NCI-H2107 treated with DMSO at 0.1 percent for 48 hours (cell line): ENCODE measurements around the gene GK.
A peak's percentile ranks its signal among the peaks of the same experiment; 100 is the strongest.
"Not testable (repeated sequence)": the region's sequence is repeated elsewhere in the genome, so short reads cannot be mapped to it uniquely, and the experiment has no call there.

Experiments
- DNase-seq: peaks from one replicate; lab custom pipeline; 2025; ENCODE audit not compliant: unreplicated experiment; lab: John Stamatoyannopoulos, UW

GK gene

DNA sequence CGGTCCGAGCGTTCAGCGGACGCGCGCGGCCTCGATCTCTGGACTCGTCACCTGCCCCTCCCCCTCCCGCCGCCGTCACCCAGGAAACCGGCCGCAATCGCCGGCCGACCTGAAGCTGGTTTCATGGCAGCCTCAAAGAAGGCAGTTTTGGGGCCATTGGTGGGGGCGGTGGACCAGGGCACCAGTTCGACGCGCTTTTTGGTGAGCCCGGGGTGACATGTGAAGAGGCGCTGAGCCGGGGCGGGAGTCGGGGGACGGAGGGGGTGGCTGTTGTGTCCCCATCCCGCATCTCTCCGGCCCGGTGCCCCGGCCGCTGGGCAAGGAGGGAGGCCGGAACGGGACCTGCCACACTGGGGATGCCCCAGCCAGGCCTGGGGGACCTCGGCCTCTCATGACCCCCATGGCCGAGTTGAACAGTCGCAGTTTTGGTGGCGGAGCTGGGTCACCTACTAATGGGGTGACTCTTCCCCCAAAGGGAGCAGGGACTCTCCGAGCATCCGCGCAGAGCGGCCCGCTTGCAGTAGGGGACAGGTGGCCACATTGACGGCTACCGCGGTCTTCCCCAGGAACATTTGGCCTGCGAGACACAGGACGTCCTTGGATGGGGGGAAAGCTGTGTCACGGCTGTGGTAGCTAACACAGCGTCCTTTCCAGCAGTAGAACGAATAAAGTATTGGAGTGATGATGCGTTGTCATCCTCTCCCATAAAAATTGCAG lies at the start of gene GK:
Gene GK (plus strand): TSS at position 9 of the 717 bp plus-strand sequence. CDS start 115 bp downstream, at position 124.
- peak; percentile 2 for DNase-seq

DNA sequence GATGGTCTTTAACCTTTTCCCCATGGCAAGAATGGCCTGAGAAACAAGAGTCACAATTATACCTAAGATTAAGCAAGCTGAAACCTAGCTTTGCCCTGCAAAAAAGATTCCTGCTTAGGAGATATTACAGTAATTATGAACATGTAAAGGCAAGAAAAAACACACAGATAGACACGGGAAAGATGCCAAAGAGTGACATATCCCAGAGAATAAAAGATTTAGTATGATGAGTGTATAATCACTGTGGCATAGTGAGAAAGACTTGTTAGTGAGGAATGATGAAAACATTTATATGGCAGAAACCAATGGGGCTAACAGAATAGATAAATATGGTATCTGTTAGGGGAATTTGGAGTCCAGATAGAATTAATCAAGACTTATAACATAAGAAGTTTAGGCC lies 46.1 kb upstream of the GK start:
- DNase-seq, result no peak

DNA sequence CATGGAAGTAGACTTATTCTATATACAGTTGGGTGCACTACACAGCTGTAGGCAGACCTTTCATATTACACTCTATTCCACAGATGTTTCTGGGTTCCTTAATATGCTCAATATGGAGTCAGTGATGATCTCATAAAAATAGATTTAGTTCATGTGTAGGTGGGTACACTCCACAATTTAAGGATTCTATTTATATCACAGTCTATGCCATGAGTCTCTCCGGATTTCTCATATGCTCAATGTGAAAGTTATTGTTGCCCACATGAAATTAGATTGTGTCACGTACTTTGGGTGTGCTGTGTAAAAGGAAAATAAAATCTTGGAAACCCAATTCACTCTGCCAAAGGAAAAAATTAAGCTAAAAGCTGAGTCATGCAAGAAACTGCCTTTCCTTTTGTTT lies 43.2 kb upstream of the GK start:
- no peak for DNase-seq

DNA sequence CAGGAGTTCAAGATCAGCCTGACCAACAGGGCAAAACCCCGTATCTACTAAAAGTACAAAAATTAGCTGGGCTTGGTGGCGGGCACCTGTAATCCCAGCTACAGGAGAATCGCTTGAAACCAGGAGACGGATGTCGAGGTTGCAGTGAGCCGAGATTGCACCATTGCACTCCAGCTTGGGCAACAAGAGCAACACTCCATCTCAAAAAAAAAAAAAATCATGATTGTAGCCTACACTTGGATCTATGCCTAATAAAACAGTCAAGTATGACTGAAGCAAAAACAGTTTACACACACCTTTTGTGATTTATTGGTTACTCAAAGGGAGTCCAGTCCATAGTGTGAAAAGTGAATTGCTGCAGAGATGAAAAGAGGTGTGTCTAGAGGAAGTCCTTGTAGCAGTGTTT lies 41.0 kb upstream of the GK start:
- no peak for DNase-seq

DNA sequence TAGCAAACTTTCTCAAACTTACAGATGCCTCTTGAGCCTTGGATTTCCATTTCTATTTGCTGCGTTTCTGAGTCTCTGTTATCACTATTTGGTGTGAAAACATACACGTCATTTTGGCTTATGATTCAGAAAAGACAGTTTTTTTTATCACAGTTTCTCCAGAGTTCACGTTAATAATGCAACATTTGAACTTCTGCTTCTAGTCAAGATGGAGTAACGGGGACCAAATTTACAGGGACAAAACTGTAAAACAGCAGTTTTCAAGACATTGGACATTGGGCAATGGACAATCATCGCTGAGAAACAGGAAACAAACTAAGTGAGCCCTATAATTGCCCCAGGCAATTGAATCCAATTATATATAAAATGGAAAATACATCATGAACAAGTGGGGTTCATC lies 39.5 kb upstream of the GK start:
- DNase-seq, result no peak

DNA sequence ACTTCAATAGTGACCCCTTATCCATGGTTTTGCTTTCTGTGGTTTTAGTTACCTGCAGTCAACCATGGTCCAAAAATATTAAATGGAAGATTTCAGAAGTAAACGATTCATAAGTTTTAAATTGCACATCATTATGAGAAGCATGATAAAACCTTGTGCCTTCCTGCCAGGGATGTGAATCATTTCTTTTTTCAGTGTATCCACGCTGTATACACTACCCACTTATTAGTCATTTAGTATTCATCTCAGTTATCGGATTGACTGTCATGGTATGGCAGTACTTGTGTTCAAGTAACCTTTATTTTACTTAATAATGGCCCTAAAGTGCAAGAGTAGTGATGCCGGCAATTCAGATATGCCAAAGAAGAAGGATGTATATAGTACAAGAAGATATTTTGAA lies 38.0 kb upstream of the GK start:
- DNase-seq, result no peak

DNA sequence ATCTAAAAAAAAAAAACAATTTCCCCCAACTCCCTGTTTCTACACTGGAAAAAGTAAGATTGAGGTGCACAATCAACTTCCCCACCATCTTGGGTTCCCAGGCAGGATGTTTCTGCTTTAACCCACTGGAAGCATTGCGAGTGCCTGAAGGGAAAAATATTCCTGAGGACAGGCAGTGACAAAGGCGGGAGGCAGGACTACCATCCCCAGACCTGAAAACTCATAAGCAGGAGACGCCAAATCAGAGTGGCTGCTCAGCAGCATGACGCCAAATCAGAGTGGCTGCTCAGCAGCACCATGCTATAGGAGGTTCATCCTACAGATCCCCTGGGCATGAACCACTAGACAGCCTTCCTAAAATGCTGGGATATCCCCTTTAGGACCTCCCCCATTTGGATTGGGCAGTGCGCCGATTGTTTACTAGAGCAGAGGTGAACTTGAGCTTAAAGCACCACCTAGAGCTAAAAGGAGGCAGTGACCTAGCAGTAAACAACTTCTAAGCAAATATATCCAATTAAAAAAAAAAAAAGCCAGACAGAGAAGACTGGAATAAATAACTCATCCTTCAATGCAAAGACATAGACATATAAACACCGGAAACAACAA lies 35.0 kb upstream of the GK start:
- no peak for DNase-seq

DNA sequence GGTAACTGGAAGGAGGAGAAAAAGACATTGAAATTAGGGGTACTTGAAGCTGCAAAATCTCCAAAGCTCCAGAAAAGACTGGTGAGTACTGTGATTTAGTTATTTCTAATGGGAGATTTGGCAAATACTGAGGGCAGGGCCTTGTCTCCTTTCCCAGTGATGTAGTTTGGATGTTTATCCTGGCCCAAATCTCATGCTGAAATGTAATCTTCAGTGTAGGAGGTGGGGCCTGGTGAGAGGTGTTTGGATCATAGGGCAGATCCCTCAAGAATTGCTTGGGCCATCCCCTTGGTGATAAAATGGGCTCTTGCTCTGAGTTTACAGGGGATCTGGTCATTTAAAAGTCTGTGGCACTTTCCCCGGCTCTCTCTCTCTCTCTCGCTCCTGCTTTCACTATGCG lies 33.1 kb upstream of the GK start:
- DNase-seq, result no peak

DNA sequence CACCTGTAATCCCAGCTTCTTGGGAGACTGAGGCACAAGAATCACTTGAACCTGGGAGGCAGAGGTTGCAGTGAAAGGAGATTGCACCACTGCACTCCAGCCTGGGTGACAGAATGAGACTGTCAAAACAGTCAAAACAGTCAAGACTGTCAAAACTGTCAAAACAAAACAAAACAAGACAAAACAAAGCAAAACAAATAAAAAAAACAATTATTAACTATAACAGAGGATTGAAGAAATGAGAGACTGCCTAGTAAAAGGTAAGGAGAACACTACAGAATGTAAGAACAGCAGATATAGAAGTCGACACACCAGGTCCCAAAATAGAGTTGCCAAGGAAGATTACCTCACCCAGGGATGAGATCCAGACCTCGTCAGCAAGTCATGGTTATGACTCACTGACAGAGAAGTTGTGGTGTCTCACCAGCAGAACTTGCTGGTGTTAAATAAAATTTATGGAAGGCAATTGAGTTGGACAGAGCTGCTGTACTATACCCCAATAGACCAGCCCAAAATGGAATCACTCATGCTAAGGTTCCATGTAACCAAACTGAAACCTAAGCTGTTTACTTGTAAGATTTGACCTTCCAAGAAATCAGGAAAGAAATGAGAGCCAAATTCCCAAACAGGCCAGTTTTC lies 32.1 kb upstream of the GK start:
- no peak for DNase-seq

DNA sequence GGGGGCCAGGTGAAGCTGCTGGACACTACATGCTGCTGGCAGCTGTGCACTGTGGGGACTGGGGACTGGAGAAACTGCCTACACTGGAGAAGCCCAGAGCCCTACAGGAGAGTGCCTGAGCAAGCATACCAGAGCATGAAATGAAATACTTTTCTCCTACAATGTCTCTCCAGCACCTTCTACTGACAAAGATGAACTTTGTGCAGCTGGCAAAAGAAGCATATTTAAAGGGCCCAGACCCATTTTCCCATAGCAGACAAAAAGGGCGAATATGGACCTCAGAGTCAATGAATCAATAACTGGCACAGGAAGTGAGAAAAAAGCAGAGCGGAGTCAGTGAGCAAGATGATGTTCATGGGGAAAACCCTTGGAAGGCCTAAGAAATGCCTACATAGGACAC lies 30.9 kb upstream of the GK start:
- DNase-seq, result no peak

DNA sequence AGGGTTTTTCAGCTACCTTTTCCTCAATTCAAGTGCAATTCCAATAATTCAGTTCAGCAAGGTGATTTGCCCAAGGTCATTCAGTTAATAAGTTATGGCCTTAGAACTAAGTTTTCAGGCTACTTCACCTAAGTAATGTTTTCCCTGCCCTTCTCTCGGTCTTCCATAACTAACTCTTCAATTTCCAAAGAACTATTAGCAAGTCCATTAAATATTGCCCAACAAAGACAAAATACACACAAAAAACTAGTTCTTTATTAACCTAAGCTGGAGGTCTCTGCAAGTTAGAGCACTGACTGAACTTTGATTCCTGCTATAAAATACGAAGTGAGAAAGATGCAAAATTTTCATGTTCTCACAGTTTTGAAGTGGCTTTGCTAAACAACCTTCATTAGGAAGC lies 26.8 kb upstream of the GK start:
- DNase-seq, result no peak

DNA sequence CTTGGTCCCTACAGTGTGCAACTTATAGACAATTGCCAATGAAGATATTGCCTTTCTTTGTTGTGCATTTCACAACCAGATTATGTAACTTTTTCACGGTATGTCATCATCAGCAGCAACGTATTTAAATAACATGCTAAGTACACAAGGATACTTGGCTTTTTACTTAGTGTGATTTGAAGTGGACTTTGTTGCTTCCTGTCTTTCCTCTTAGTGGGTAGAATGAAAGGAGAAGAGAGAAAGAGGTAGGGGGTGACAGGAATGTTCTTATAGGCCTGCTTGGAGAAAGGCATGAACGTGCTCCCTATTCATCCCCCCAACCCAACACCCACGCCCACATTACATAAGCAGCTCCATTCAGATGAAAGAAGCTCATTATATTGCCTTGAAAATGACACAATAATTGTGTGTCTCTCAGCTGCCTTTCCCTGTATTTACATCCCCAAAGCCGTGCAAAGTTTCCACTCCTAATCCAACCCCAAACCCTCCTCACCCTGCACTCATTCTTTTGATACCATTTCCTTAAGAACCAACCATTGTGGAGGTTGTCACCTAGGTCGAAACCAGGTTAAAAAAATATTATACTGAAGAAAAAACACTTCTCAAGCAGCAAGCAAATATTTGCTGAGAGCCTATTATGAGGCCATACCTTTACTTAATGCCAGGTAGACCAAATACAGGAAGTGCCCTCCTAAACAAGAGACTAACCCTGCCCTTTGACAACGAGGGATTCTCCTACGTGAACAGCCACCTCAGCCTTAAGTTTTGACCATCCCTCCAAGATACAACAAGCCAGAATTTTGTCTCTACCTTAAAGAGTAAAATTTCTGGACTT lies 25.2 kb upstream of the GK start:
- DNase-seq, result no peak

DNA sequence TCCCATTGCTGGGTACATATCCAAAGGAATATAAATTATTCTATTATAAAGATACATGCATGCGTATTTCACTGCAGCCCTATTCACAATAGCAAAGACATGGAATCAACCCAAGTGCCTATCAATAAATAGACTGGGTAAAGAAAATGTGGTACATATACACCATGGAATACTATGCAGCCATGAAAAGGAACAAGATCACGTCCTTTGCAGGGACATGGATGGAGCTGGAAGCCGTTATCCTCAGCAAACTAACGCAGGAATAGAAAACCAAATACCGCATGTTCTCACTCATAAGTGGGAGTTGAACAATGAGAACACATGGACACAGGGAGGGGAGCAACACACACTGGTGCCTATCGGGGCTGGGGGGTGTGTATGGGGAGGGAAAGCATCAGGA lies 19.2 kb upstream of the GK start:
- DNase-seq, result not testable (repeated sequence)

DNA sequence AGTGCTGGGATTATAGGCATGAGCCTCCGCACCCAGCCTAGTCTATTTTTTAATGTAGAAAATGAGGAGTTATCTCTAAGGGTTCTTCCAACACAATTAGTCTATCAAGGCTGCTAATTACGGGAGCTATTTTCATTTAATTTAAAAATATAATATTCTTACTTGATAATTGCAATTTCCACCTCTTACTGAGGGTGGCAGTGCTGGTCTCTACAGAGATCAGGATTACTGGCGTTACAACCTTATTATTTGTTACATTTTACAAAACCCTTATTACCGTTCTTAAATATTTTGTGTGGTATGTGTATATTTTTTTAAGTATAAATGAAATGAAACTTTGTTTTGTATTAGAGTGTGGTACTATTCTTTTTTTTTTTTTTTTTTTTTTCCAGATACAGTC lies 17.6 kb upstream of the GK start:
- DNase-seq, result no peak

DNA sequence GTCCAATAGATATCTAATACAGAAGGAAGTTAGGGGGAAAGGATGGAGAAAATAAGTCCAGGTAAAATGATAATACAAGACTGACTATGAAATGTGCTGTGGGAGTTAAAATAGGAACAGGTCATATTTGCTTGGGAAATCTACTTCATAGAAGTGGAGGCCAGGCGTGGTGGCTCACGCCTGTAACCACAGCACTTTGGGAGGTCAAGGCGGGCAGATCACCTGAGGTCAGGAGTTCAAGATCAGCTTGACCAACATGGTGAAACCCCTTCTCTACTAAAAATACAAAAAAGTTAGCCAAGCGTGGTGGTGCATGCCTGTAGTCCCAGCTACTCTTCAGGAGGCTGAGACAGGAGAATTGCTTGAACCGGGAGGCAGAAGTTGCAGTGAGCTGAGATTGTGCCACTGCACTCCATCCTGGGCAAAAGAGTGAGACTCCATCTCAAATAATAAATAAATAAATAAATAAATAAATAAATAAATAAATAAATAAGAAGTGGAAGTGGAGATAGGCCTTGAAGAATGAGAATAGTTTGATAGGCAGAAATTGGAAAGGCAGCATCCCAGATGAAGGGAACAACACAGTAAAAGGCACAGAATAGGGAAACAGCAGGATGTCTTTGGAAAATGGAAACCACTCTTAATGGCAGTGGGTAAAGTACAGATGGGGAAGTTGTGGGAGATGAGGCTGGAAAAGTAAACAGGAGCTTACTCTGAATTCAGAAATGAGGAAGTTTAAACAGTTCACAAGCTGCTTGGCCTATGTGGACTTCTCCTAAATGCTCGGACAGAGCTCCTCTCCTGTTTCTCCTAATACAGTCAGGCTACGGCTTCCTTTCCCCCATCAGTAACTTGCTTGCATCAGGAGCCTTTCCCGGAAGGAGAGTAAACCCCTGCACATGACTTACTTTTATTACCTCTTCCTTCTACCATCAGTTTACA lies 15.1 kb upstream of the GK start:
- no peak for DNase-seq

DNA sequence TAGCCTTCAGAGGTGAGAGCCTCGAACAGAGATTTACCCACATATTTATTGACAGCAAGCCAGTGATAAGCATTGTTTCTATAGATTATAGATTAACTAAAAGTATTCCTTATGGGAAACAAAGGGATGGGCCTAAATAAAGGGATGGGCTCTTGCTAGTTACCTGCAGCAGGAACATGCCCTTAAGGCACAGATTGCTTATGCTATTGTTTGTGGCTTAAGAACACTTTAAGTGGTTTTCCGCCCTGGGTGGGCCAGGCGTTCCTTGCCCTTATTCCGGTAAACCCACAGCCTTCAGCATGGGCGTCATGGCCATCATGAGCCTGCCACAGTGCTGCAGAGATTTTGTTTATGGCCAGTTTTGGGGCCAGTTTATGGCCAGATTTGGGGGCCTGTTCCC lies 13.5 kb upstream of the GK start:
- not testable (repeated sequence) for DNase-seq

DNA sequence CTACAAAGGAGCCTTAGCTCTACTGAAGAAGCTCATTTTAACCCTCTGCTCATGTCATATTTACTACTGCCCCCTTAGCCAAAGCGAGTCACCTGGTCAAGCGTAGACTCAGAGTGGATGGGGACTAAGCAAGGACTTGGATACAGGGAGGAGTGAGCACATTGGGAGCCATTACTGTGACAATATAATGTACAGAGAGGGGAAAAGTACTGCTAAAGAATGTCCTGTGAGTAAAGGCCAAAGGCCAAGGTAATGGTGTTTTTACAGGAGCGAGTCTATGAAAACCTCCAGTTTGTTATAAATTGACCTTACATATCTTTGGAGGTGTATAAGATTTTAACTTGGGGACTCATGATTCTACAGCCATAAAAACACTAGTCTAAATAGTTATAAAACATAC lies 10.6 kb upstream of the GK start:
- no peak for DNase-seq

DNA sequence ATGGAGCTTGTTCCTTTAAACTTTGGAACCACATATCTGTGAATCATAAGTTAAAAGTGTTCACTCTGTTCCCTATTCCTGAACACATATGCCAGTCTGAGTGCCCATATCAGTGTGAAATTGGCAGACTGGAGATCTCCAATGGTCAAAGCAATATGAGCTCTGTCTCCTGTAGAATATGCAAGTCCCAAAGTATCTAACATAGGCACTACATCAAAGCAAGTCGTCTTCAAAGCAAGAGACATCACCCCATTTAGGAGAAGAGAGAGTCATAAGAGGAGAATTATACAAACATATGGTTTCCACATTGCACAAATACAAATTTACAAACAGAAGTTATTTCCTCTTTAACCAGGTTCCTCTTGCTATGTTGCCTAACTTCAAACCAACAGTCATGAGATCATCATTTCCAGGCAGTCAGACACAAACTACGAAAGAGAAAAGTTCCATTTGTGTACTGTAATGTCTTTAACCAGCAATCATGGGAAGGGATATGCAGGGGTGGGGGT lies 9.9 kb upstream of the GK start:
- no peak for DNase-seq

DNA sequence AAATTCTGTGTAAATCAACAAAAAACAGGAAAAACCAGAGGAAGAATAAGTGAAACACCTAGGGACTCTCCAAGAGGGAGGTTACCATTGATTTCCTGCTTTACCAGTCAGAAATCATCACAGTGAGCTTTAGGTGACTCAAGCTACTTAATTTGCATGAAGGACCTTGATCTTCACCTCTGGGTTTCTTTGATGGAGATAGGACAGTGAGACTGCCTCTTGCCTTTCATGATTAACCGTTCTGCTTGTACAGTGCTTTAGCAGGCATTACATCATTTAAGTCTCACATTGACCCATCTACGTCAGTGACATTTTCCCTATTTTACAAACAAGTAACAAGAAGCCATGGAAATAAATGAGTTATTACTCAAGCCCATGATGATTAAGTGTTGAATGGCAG lies 3.4 kb upstream of the GK start:
- DNase-seq, result no peak
